A204.1 (cell line): ENCODE measurements around the gene KRTAP4-16.
"Not testable (repeated sequence)": the region's sequence is repeated elsewhere in the genome, so short reads cannot be mapped to it uniquely, and the experiment has no call there.

Experiments
- FAIRE-seq: peaks from 2 replicates; lab custom pipeline; 2012; peaks lifted over from hg19 to GRCh38; lab: Jason Lieb, UNC

KRTAP4-16 gene

GRCh38 chr17:41073676-41074075 lies 28.3 kb downstream of the KRTAP4-16 start:
- no peak for FAIRE-seq

DNA sequence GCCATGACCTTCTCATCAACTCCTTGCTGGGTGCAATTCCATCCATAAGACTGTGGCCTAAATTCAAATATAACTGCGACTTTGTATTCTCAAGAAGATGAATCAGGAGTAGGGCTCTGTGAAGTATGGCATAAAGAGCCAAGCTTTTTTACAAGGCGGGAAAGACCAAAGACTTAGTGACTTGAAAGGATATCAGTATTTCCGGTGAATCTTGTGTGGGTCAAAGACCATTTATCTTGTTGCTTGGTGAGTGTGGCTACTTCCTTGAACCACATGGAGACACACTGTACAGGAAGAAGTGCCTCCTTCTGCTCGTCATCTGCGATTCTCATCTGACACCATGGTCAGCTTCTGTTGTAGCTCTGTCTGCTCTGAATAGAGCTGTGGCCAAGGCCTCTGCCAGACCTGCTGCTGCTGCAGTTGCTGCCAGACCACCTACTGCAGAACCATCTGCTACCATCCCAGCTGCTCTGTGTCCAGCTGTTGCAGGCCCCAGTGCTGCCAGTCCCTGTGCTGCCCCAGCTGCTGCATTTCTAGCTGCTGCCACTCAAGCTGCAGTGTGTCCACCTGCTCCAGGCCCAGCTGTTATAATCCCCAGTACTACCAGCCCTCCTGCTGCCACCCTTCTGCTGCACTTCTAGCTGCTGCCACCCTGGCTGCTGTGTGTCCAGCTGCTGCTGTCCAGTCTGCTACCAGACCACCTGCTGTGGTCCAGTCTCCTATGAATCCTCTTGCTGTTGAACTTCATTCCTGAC lies 30.2 kb downstream of the KRTAP4-16 start:
- FAIRE-seq: no peak

DNA sequence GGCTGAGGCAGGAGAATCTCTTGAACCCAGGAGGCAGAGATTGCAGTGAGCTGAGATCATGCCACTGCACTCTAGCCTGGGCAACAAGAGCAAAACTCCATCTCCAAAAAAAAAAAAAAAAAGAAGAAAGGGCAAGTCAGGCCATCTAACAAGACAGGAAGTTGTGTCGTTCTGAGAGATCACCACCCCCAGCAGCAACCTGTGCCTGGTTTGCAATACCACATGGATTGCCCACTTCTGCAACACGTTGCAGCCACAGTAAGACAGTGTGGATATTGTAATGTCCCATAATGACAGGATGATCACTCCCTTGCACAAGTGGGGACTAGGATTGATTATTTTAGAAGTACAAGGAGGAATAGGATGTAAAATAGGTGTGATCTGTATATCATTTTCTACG lies 33.0 kb downstream of the KRTAP4-16 start:
- FAIRE-seq: no peak

DNA sequence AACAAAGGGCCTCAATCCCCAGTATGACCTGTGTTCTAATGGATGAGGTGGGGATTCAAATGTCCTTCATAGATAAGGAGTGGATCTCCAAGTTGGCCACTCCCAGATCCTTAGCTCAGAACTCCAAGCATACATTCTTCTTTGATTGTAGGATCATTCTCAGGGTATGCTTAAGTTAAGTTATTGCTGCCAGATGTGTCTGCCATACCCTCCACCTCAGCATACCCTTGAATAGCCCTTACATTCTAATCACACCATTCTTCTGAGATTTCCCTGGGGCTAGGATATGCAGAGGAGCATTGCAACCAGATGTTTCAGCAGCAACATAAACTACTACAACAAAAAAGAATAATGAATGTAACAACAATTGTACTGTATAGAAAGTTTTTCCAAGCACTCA lies 34.7 kb downstream of the KRTAP4-16 start:
- no peak for FAIRE-seq

DNA sequence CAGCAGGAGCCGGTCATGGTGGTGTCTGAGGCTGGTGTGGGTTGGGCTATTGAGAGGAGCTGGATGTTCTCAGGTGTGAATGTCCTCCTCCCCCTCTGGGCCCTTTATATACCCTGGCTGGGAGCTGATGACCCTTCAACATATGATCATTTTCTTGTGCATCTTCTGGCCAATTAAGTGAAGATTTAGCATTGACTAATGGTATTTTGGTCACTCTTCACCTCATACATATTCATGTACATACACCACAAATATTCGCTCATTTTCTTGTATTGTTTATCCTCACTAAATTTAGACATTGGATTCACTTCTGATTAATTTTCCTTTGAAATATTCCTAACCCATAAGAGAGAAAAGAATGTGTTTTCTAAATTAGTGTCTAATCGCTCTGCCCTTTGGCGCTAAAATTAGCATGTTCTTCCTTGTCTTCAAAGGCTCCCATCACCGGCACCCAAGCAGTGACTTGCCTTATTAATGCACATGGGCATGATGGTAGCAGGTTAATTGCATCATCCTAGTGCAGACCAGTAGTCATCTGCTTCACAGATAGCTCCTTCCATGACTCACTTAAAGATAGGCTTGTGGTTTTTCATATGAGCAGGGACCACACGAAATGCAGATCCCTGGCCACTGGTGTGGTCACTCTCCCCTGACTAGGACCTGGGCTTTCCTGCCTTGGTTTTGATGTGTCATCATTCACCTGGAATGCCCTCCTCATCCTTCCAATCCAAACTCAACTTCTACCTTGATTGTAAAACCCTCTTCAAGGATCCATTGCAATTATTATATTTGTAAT lies 36.0 kb downstream of the KRTAP4-16 start, which contains the start of gene KRTAP2-4:
Gene KRTAP2-4 (minus strand): TSS at position 51 of the 796 bp plus-strand sequence. CDS start 34 bp downstream, at position 17.
- FAIRE-seq: no peak

- FAIRE-seq: not testable (repeated sequence)
Measured at GRCh38 chr17:41065016-41065689, 36.9 kb downstream of the KRTAP4-16 start.

- FAIRE-seq: no peak
Measured at GRCh38 chr17:41064301-41064700, 37.7 kb downstream of the KRTAP4-16 start.

DNA sequence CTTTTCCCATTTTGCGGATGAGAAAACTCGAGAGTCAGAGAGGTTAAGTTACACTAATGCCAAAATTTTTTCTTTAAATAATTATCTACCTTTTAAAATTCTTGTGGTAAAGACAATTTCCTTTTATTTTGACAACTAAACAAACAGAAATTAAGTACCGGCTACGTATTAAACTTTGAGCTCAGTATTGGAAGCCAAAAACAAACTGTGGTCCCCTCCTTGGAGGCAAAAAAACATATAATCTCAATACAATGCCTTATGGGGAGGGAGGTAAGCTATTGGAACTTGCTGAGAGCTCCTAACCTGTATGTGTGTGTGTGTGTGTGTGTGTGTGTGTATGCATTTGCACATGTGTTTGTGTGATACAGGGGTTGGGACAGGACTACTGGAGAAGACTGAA lies 38.6 kb downstream of the KRTAP4-16 start:
- FAIRE-seq: no peak

DNA sequence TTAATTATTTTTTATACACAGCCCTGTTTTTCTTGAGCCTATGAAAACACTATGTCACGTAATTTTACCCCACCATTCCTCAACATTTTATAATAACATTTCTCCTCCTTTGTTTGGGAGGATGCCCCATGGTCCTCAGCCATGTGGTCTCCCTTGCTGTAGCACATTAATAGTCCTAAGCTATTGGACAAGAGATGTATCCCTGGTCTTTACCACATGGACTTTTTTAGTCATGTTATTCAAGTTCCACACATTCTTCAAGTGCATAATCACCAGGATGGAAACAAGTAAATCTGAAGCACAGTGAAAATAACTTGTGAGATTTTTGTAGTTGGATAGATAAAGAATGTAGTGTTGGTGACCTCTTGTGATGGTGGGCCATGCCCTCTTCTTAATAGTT lies 40.0 kb downstream of the KRTAP4-16 start:
- no peak for FAIRE-seq

DNA sequence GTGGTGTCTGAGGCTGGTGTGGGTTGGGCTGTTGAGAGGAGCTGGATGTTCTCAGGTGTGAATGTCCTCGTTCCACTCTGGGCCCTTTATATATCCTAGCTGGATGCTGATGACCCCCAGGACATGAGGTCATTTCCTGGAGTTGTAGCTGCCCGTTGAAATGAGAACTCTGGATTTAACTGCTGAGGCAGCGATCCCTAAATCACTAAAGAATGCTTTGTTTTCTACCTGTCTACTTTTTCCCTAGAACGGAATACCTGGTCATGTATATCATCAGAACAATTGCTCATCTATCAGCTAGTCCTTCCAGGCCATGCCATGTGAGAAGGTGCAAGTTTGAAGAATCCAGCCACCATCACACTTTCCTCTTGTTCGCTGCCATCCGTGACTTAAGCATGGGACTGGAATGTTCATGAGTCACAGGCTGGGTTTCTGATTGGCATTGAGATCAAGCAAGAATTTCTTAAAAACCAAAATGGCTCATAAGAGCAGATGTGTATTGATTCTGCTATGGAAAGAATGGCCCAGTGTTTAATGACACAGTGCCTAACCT lies 41.9 kb downstream of the KRTAP4-16 start, which contains the start of gene KRTAP2-3:
Gene KRTAP2-3 (minus strand): TSS at position 63 of the 553 bp plus-strand sequence. CDS start 64 bp downstream, outside the sequence.
- FAIRE-seq: no peak

DNA sequence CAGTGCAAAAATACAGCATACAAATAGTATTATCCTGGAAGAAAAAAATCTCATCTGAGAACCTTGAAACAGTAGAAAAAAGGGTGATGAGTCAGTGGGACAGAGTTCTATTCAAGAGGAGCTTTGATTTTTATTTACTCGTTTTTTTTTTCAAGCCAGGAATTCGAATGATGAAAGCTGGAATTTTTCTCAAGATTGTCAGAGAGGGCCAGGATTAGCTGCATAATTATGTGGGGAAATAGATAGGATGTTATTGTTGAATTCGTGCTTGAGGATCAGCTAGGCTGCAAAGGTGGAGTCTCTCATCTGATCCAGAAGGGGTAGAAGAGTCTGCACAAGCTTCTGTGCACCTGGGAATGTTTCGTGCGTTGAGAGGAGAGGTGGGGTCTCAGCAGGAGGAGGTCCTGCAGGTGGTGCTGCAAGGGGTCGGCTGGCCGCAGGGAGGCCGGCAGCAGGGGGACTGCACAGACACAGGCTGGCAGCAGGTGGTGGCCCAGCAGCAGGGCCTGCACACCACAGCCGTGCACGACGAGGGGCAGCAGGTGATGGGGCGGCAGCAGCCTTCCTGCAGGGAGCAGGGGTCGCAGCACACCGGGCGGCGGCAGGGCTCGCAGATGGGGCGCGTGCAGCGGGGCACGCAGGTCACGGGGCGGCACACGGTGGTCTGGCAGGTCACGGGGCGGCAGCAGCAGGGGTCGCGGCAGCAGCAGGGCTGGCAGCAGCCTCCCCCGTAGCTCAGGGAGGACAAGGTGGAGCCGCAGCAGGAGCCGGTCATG lies 42.5 kb downstream of the KRTAP4-16 start:
- FAIRE-seq: not testable (repeated sequence)

GRCh38 chr17:41058741-41059140 lies 43.3 kb downstream of the KRTAP4-16 start:
- no peak for FAIRE-seq

DNA sequence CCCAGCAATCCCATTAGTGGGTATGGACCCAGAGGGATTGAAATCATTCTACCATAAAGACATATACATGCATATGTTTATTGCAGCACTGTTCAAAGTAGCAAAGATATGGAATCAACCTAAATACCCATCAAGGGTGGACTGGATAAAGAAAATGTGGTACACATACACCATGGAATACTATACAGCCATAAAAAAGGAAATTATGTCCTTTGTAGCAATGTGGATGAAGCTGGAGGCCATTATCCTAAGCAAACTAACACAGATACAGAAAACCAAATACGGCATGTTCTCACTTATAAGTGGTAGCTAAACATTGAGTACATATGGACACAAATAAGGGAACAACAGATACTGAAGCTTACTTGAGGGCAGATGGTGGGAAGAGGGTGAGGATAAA lies 44.5 kb downstream of the KRTAP4-16 start:
- FAIRE-seq: no peak

GRCh38 chr17:41055130-41055529 lies 46.9 kb downstream of the KRTAP4-16 start, which contains the start of gene KRTAP2-2:
KRTAP2-2 (minus strand) TSS chr17:41055230; CDS start chr17:41055211, 19 bp downstream.
- not testable (repeated sequence) for FAIRE-seq

DNA sequence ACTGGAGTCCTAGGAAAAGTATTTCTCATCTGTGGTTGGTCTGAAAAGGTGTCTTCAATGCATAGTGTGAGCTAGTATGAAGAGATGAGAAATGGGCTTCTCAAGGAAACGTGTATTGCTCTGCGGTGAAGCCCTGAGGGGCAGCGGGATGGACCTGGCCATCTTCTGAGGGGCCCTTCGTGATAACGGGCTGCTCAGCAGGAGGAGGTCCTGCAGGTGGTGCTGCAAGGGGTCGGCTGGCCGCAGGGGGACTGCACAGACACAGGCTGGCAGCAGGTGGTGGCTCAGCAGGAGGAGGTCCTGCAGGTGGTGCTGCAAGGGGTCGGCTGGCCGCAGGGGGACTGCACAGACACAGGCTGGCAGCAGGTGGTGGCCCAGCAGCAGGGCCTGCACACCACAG lies 47.5 kb downstream of the KRTAP4-16 start:
- FAIRE-seq: not testable (repeated sequence)

GRCh38 chr17:41054025-41054424 lies 48.0 kb downstream of the KRTAP4-16 start:
- FAIRE-seq: no peak

DNA sequence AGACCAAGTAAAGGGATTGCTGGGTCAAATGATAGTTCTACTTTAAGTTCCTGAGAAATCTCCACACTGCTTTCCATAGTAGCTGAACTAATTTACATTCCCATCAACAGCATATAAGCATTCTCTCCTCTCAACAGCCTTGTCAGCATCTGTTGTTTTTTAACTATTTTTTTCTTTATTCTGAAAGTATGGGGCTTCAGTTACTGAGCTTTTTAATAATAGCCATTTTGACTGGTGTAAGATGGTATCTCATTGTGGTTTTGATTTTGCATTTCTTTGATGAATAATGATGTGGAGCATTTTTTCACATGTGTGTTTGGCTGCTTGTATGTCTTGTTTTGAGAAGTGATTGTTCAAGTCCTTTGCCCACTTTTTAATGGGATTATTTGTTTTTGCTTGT lies 49.4 kb downstream of the KRTAP4-16 start:
- FAIRE-seq: no peak
